Body of pancreas (tissue), 4 donors: Measurements from ENCODE around the gene USP32. TPM values are rescaled to one million over a fixed set of nuclear protein-coding genes. Genes with fewer than 3 reads are reported as not detected.

Experiments used
- ATAC-seq: fragments of 150-250 bp; one replicate; pipeline ENCODE4 v1.9.1; 2016
- DNase-seq, 4 donors: peaks; one replicate each; pipeline ENCODE4 v3.0.0-alpha.2; 2019
- H3K27ac ChIP-seq, 4 donors: fragments of 200-600 bp; sonication (generic); 1 replicate in 3 of 4; 2 replicates in 1 of 4; pipeline versions ENCODE4 v1.5.1 to v1.6.1; 2016 to 2019; ENCODE audit warnings: mild to moderate bottlenecking in 1 of 4, mixed read lengths in 1 of 4, moderate library complexity in 1 of 4
- H3K27me3 ChIP-seq, 2 donors: fragments of 200-600 bp; sonication (generic); one replicate each; pipeline ENCODE4 v1.6.0; 2016; ENCODE audit warnings: mild to moderate bottlenecking in 1 of 2
- H3K36me3 ChIP-seq, 2 donors: fragments of 200-600 bp; sonication (generic); replicated peaks in 1 of 2; 2 replicates each; pipeline ENCODE4 v1.5.1; 2016; ENCODE audit warnings: low read depth in 2 of 2; ENCODE audit not compliant: insufficient read depth in 1 of 2
- H3K4me1 ChIP-seq: fragments of 200-600 bp; sonication (generic); one replicate; pipeline ENCODE4 v1.6.0; 2016
- H3K4me3 ChIP-seq, 2 donors: fragments of 200-600 bp; sonication (generic); 1 replicate in 1 of 2; 2 replicates in 1 of 2; pipeline ENCODE4 v1.5.1; 2016 to 2019
- H3K9me3 ChIP-seq, 3 donors: fragments of 200-600 bp; sonication (generic); 1 replicate in 2 of 3; 2 replicates in 1 of 3; pipeline ENCODE4 v1.5.1; 2016
- POLR2A ChIP-seq, 3 donors: fragments of 450-650 bp; IDR thresholded peaks; one replicate each; pipeline ENCODE4 v1.6.1; 2016; ENCODE audit warnings: antibody characterized with exemption in 3 of 3, mild to moderate bottlenecking in 2 of 3
- WGBS, 2 donors: methylation state at CpG; one replicate each; pipeline ENCODE4 v1.1.5; 2017; 5-methylcytosine and 5-hydroxymethylcytosine counted together
- intact Hi-C: fragments of 100-400 bp; cut with DNase I; formaldehyde crosslinking; loops from one replicate; pipeline ENCODE4 v1.15.1; 2023
- total RNA-seq, 2 donors: library from RNA; depleted of rRNA; stranded (reverse); fragments of >200 nt; gene quantifications; one replicate each; pipeline ENCODE4 v1.1.0, GENCODE V29; 2016
- TF ChIP-seq, protein P1 (sequence below), 7 experiments: fragments of 450-650 bp in 4 of 7; fragments of 200-600 bp in 3 of 7; sonication (generic) in 3 of 7; IDR thresholded peaks; one replicate each; pipeline ENCODE4 v1.5.1; 2016 to 2019; ENCODE audit warnings: antibody characterized with exemption in 7 of 7

USP32 gene
- total RNA-seq, 2 donors from 2014 or later, result 15.8 to 19.7 TPM

DNA sequence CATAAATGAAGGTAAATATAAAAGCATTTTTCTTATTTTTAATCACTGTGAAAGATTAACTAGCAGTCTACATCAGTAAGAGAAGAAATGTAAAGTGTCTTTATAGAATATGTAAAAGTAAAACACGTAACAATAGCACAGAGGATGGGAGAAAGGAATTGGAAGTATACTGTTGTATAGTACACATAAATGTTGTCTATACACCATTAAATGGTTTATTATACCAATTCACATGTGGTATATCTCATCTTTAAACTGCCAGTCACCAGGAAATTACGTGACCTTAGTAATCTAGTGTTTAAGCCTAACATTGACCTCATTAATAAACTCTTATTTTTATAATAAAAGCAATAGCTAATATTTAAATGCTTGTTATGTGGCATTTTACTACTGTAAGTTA is 87.4 kb downstream of the USP32 start:
- DNase-seq (no peak), ATAC-seq (no peak)
- 96% methylated on average over 2 of the region's 2 CpGs for WGBS, 2 donors
- Histone ChIP-seq H3K9me3 (no peaks in the 10 kb centered on the region), H3K36me3 (no peaks in the 10 kb centered on the region), H3K27me3 (no peaks in the 10 kb centered on the region), H3K4me3 (no peak overlapping the region), H3K27ac (no peak overlapping the region), H3K4me1 (peaks cover 25% of the 10 kb centered on the region)
- intact Hi-C loops, result no loop called here
- no peak for TF ChIP-seq POLR2A (IDR thresholded peaks at IDR 0.05)
- TF ChIP-seq, protein P1, sequence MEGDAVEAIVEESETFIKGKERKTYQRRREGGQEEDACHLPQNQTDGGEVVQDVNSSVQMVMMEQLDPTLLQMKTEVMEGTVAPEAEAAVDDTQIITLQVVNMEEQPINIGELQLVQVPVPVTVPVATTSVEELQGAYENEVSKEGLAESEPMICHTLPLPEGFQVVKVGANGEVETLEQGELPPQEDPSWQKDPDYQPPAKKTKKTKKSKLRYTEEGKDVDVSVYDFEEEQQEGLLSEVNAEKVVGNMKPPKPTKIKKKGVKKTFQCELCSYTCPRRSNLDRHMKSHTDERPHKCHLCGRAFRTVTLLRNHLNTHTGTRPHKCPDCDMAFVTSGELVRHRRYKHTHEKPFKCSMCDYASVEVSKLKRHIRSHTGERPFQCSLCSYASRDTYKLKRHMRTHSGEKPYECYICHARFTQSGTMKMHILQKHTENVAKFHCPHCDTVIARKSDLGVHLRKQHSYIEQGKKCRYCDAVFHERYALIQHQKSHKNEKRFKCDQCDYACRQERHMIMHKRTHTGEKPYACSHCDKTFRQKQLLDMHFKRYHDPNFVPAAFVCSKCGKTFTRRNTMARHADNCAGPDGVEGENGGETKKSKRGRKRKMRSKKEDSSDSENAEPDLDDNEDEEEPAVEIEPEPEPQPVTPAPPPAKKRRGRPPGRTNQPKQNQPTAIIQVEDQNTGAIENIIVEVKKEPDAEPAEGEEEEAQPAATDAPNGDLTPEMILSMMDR (IDR thresholded peaks at IDR 0.05), result no peak

DNA sequence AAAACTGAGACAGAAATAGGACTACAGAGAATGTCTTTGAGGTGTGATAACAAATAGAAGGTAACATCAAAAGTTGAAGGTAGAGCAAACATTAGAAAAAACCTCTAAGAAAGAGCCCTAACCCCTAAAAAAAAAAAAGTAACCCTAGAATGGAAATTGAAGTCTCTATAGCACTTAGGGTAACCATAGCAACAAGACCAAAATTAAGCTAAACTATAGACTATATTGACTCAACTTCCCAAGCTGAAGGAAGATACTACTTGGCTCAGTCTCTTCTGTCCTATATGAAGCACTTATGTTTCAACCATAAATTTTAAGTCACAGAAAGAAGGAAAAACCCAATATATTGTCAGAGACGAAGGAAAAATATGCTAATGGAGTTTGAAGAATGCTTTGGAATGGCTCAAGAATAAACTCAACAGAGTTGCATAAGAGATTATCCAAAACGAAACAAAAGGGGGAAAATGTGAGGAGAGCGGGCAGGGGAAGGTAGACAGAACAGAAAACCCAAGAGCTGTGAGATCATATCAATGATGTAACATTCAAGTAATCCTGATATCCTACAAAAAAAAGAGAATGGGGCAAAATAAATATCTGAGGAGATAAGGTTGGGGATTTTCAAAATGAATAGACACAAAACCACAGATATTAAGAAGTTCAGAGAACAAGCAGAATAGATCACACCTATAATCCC is 88.4 kb downstream of the USP32 start:
- DNase-seq, result no peak
- Histone ChIP-seq H3K9me3 (no peaks in the 10 kb centered on the region), H3K27ac (no peak overlapping the region), H3K36me3 (no peaks in the 10 kb centered on the region), H3K27me3 (no peaks in the 10 kb centered on the region), H3K4me3 (no peak overlapping the region), H3K4me1 (peaks cover 25% of the 10 kb centered on the region)
- no peak for ATAC-seq
- intact Hi-C loops, result no loop called here
- TF ChIP-seq, protein P1 (IDR thresholded peaks at IDR 0.05), result no peak
- no peak for TF ChIP-seq POLR2A (IDR thresholded peaks at IDR 0.05)
- WGBS, 2 donors, result 89 to 96% methylated on average over 3 of the region's 3 CpGs

DNA sequence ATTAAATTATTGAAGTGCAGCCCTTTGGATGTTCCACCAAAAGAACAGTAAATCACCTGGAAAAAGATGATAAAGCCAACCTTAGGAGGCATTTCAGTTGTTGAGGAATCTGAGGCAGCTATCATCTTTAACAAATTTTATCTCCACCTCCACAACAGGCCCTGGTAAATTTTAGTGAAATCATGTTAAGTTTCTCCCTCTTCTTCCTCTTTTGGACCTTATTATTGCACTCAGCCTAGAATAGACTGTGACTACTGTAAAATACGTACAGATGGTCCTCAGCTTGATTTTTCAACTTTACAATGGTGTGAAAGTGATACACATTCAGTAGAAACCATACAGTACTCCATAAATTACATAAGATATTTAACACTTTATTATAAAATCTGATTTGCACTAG is 90.3 kb downstream of the USP32 start:
- TF ChIP-seq, protein P1 (IDR thresholded peaks at IDR 0.05), result no peak
- TF ChIP-seq POLR2A (IDR thresholded peaks at IDR 0.05), result no peak
- Histone ChIP-seq H3K27ac (no peak overlapping the region), H3K36me3 (no peaks in the 10 kb centered on the region), H3K4me3 (no peak overlapping the region), H3K27me3 (no peaks in the 10 kb centered on the region), H3K9me3 (no peaks in the 10 kb centered on the region), H3K4me1 (peaks cover 32% of the 10 kb centered on the region)
- intact Hi-C loops, result no loop called here
- ATAC-seq (no peak), DNase-seq (no peak)
- WGBS, 2 donors, result 86 to 89% methylated on average over 1 of the region's 1 CpG

DNA sequence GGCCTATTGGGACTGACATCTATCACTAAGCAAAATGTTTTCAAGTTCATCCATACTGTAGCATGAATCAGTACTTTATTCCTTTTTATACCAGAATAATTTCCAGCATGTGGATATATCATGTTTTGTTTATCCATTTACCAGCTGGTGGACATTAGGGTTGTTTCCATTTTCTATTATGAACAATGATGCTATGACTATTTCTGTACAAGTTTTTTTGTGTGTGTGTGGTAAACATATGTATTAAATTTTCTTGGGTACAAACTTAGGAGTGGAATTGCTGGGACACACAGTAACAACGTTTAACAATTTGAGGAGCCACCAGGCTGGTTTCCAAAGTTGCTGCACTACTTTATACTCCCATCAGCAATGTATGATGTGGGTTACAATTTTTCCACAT is 91.0 kb downstream of the USP32 start:
- ATAC-seq (no peak), DNase-seq (no peak)

More for the DNA sequence above, 91.0 kb downstream of the USP32 start:
- no peak overlapping the region for H3K27ac ChIP-seq
- WGBS, 2 donors, result 55 to 80% methylated on average over 1 of the region's 1 CpG
- intact Hi-C loops, result no loop called here
- no peaks in the 10 kb centered on the region for H3K36me3 ChIP-seq
- no peaks in the 10 kb centered on the region for H3K9me3 ChIP-seq
- H3K4me3 ChIP-seq, result no peak overlapping the region
- no peaks in the 10 kb centered on the region for H3K27me3 ChIP-seq
- TF ChIP-seq POLR2A (IDR thresholded peaks at IDR 0.05), result no peak
- TF ChIP-seq, protein P1 (IDR thresholded peaks at IDR 0.05), result no peak
- peaks cover 32% of the 10 kb centered on the region for H3K4me1 ChIP-seq
